Upper lobe of right lung (tissue), 1 donor: ENCODE measurements around the gene SVIL. TPM values are rescaled to one million over a fixed set of nuclear protein-coding genes. Genes with fewer than 3 reads are reported as not detected.
"Not testable (repeated sequence)": the region's sequence is repeated elsewhere in the genome, so short reads cannot be mapped to it uniquely, and the experiment has no call there.

ENCODE experiments used
- ATAC-seq: fragments of 200-7000 bp; cut with Tn5 transposase; one replicate; pipeline ENCODE4 v1.9.1; 2020; ENCODE audit warnings: mild to moderate bottlenecking, moderate library complexity
- DNase-seq: peaks from one replicate; pipeline ENCODE4 v3.0.0-alpha.2; 2020
- H3K27ac ChIP-seq: fragments of 200-600 bp; one replicate; pipeline ENCODE4 v1.8.0; 2022
- H3K27me3 ChIP-seq: fragments of 200-600 bp; one replicate; pipeline ENCODE4 v1.8.0; 2022; ENCODE audit warnings: mild to moderate bottlenecking
- H3K36me3 ChIP-seq: fragments of 200-600 bp; one replicate; pipeline ENCODE4 v1.8.0; 2022
- H3K4me1 ChIP-seq: fragments of 200-600 bp; one replicate; pipeline ENCODE4 v1.8.0; 2022
- H3K4me3 ChIP-seq: fragments of 200-600 bp; one replicate; pipeline ENCODE4 v1.8.0; 2022; ENCODE audit warnings: mild to moderate bottlenecking
- H3K9me3 ChIP-seq: fragments of 200-600 bp; one replicate; pipeline ENCODE4 v1.8.0; 2022
- CTCF ChIP-seq: fragments of 200-600 bp; IDR thresholded peaks from one replicate; pipeline ENCODE4 v1.8.0; 2022; ENCODE audit warnings: antibody characterized with exemption
- intact Hi-C: fragments of 100-400 bp; cut with DNase I; formaldehyde crosslinking; loops from one replicate; pipeline ENCODE4 v1.11.0; 2022
- total RNA-seq: library from RNA; stranded (reverse); fragmentation: NEBNext Ultra II Directional; extraction: Animal tissue kit (Norgen Biotek cat#: 25700); gene quantifications from one replicate; pipeline ENCODE4 v1.2.1, GENCODE V29; 2021
- donor health status: DM: no; HTN: yes; CAD: no; lungs with severe emphysema.

SVIL gene
- total RNA-seq, 1 donor from 2014 or later, result 106 TPM

- no peak overlapping the region for H3K4me3 ChIP-seq
- H3K27ac ChIP-seq, result no peak overlapping the region
- H3K36me3 ChIP-seq, result no peaks in the 10 kb centered on the region
- no peaks in the 10 kb centered on the region for H3K27me3 ChIP-seq
- no peak for ATAC-seq
- intact Hi-C loops, result no loop called here
- no peak for TF ChIP-seq CTCF
- H3K4me1 ChIP-seq, result no peaks in the 10 kb centered on the region
- no peaks in the 10 kb centered on the region for H3K9me3 ChIP-seq
- no peak for DNase-seq
These were observed 21.6 kb downstream of the SVIL start for GRCh38 chr10:29613196-29613595.

- no peak for TF ChIP-seq CTCF
- DNase-seq, result no peak
- ATAC-seq, result no peak
- Histone ChIP-seq H3K4me1 (no peaks in the 10 kb centered on the region), H3K9me3 (no peaks in the 10 kb centered on the region), H3K4me3 (no peak overlapping the region), H3K36me3 (no peaks in the 10 kb centered on the region), H3K27me3 (no peaks in the 10 kb centered on the region), H3K27ac (no peak overlapping the region)
- intact Hi-C loops, result no loop called here
These were observed 22.1 kb downstream of the SVIL start for GRCh38 chr10:29612657-29613056.

- Histone ChIP-seq H3K27ac (no peak overlapping the region), H3K4me3 (no peak overlapping the region), H3K36me3 (no peaks in the 10 kb centered on the region), H3K27me3 (no peaks in the 10 kb centered on the region), H3K4me1 (no peaks in the 10 kb centered on the region), H3K9me3 (no peaks in the 10 kb centered on the region)
- ATAC-seq (no peak), DNase-seq (no peak)
- intact Hi-C loops, result no loop called here
- TF ChIP-seq CTCF, result no peak
These were observed 22.9 kb downstream of the SVIL start for GRCh38 chr10:29611781-29612381.

GRCh38 chr10:29610876-29611647 is 23.7 kb downstream of the SVIL start:
- no peak for DNase-seq
- H3K36me3 ChIP-seq, result no peaks in the 10 kb centered on the region
- no peak overlapping the region for H3K4me3 ChIP-seq
- intact Hi-C loops, result no loop called here
- no peak overlapping the region for H3K27ac ChIP-seq
- H3K27me3 ChIP-seq, result no peaks in the 10 kb centered on the region
- H3K4me1 ChIP-seq, result no peaks in the 10 kb centered on the region
- ATAC-seq, result no peak
- TF ChIP-seq CTCF, result no peak
- no peaks in the 10 kb centered on the region for H3K9me3 ChIP-seq

- H3K9me3 ChIP-seq, ATAC-seq, H3K4me3 ChIP-seq, intact Hi-C loops, H3K27me3 ChIP-seq, H3K27ac ChIP-seq, DNase-seq, H3K4me1 ChIP-seq, H3K36me3 ChIP-seq: not testable (repeated sequence)
These were observed 24.4 kb downstream of the SVIL start for GRCh38 chr10:29610331-29610730.

GRCh38 chr10:29609696-29610095 is 25.1 kb downstream of the SVIL start:
- DNase-seq (no peak), ATAC-seq (no peak)
- H3K4me1 ChIP-seq, result no peaks in the 10 kb centered on the region
- TF ChIP-seq CTCF, result no peak
- no peaks in the 10 kb centered on the region for H3K9me3 ChIP-seq
- no peak overlapping the region for H3K4me3 ChIP-seq
- intact Hi-C loops, result no loop called here
- H3K36me3 ChIP-seq, result no peaks in the 10 kb centered on the region
- H3K27me3 ChIP-seq, result no peaks in the 10 kb centered on the region
- H3K27ac ChIP-seq, result no peak overlapping the region
